HG03039 (cell line): ENCODE measurements around the gene ITLN1.

Experiments
- ATAC-seq: cut with Tn5 transposase; IDR thresholded peaks from one replicate; pipeline ENCODE4 v1.9.1; 2021; ENCODE audit warnings: mild to moderate bottlenecking, moderate library complexity; ENCODE audit not compliant: unreplicated experiment

The ITLN1 gene

DNA sequence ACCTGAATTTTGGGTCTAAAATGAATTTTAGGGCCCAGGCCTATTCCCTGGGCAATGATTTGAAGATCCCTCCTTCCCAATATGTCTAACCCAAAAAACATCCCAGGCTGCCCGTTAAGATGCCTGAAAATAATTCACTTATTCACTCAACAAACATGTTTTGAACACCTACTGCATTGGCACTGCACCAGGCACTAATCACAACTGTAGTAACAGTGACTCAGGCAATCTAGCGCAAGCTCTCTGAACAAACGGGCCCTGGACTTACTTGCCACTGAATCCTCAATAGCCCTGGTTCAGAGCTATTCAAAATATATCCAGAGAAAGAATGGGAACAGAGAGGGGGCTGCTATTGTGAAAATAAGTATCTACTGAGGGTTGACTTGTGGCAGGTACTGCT lies 26.5 kb downstream of the ITLN1 start:
- ATAC-seq, result no peak

DNA sequence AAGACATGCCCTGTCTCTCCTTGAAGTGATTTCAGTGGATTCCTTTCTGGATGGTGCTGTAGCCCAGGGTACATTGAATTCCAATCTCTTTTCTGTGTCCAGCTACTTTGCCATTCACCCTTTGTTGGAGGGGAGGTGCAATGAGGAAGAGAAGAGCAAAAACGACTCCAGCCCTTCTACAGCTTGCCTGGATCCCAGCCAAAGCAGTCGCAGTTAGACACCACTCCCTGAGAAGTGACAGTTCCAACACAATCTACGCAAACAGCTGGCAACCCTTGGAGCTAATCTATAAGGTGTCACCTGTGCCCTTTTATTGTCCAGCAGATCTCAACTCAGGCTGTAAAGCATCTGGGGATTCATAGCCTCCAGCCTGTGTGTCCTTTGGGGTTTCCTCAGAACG lies 26.9 kb downstream of the ITLN1 start:
- ATAC-seq, result no peak

DNA sequence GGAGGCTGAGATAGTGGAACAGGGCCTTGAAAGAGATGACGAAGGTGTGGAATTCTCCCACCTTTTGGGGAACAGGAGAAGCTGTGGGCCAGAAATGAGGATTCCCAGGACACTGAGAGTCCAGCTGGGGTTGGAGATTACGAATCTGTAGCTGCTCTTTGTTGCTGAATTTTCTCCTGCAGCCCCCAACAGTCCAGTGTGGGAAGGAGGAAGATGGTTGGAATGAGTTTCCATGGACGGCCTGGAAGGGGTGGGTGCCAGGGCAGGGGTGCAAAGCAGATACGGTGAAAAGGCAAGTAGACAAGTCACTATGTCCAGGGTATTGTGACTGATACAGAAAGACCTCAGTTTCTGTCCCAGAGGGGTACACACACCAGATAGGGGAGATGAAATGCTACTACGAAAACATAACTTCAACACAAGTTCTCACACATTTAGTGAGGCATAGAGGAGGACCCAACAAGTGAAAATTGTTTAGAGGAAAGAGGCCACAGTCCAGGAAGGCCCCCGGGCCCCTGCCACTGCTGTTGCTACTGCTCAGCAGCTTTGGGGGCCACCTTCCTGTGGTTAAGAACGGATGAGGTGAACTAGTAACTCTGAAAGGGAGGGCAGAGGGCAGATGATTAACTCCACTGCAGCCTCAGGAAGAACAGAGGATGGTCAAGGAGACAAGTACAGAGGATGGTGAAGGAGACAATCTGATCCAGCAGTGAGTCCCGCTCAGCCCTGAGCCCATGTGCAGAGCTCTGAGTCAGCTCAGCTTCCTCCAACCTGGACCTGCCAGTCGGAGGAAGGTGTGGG lies 29.6 kb downstream of the ITLN1 start:
- ATAC-seq, result no peak

DNA sequence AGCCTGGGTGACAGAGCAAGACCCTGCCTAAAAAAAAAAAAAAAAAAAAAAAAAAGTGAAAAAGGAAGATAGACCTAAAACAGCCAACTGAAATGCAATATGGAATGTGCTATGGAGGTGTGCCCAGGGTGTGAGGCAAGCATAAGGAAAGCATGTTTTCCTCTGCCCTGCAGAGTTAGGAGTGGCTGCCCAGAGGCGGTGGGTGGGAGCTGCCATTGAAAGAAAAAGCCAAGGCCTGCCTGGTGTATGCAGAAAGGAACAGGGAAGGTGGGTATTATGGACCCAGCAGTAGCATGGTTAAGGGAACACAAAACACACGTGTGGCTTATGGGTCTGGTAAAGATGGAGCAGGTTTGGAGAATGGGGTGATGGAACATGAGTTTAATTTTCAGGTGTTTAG lies 31.2 kb downstream of the ITLN1 start:
- no peak for ATAC-seq

DNA sequence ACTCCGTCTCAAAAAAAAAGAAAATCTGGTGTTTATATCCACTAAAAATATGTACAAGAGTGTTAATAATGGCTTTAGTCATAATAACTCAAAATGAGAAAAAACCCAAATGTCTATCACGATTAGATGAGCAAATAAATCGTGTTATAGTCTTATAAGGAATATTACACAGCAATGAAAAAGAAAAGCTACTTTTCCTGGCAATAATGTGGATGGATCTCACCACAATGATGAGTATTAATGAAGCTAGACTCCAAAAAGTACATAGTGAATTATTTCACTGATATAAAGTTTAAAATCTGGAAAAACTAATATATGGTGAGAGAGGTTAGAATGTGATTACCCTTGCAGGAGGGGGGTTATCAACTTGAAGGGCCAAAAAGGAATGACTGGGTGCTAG lies 32.0 kb downstream of the ITLN1 start:
- ATAC-seq, result no peak

DNA sequence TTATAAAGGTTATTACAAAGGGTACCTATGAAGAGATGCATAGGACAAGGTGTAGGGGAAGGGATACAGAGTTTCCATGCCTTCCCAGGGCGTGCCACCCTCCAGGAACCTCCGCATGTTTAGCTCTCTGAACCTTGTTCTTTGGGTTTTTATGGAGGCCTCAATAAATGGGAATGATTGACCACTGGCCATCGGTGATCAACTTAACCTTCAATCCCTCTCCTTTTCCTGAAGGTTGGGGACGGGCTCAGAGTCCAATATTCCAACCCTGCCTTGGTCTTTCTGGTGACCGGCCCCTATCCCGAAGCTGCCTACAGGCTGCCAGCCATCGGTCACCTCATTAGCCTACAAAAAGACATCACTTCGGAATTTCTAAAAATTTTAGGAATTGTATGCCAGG lies 34.0 kb downstream of the ITLN1 start:
- no peak for ATAC-seq

DNA sequence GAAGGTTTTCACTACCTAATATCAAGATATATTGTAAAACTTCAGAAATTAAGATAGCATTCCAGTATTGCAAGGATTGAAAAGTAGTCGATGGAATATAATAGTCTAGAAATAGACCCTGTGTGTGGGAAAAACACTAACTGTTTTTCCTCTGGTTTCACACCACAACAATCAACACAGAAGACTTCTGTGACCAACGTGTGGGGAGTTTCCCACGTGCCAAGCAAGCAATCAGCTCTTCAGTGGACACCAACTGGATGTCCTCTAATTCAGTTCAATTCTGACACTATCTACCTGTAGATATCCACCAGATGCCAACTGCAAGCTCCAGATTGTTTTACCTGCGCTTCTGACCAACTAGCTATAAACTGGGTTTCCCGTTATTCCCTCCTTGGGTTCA lies 34.4 kb downstream of the ITLN1 start:
- no peak for ATAC-seq

DNA sequence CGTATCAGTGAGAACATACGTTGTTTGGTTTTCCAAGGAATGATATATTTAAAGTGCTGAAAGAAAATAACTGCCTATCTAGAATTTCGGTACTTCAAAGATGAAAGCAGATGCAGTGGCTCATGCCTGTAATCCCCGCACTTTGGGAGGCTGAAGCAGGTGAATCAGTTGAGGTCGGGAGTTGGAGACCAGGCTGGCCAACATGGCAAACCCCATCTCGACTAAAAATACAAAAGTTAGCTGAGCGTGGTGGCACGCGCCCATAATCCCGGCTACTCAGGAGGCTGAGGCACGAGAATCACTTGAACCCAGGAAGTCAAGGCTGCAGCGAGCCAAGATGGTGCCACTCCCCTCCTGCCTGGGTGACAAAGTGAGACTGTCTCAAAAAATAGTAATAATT lies 38.7 kb downstream of the ITLN1 start:
- no peak for ATAC-seq

DNA sequence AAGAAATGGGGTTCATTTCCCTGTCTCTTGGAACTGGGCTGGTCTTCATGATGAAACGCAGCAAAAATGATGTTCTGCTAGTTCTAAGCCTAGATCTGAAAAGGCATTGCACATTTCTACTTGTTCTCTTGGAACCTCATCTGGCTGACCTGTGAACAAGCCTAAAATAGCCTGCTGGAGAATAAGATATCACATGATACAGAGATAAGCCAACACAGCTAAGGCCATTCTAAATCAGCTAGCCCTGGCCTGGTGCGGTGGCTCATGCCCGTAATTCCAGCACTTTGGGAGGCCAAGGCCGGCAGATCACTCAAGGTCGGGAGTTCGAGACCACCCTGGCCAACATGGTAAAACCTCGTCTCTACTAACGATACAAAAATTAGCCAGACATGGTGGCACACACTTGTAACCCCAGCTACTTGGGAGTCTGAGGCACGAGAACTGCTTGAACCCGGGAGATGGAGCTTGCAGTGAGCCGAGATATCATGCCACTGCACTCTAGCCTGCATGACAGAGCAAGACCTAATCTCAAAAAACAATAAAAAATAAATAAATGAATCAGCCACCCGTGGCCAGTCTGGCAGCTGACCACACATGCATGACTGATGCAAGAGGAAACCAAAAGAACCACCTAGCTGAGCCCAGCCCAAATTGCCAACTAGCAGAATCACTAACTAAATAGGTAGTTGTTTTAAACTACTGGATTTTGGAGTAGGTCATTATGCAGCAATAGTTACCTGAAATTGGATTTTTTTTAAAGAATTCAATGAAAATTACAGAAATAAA lies 40.3 kb downstream of the ITLN1 start:
- ATAC-seq, result no peak

DNA sequence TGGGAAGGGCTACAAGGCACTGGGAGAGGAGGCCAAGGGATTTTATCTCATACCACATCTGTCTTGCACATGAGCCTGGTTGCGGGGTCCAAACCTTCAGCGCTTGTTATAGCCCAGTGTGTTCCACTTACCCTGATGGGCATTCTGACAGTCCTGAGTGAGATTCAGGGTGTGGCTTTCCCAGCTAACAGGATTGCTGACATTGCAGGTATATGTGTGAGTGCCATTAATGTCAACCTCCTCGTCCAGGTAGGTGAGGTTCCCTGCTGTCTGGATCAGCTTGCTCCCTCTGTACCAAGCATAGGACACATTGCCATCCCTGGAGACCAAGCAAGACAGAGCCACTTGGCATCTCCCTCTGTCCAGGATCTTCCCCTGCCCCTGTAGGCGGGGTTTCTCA lies 43.9 kb downstream of the ITLN1 start:
- ATAC-seq, result no peak

DNA sequence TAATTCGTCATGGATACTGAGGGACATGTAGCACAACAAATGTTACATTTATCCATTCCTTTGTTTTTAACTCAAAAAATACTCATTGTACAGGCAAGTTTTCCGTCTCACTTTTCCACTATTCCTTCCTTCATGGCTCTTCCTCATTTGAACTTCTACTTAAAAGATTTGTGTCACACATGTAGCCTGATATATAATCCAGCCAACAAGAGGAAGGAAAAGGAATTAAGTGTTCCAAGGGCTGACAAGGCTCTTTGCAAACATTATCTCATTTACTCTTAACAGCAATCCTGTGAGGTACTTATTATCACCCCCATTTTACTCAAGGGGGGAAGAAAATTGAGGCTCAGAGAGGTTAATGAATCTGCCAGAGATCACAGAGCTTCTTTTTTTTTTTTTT lies 45.2 kb downstream of the ITLN1 start:
- ATAC-seq, result no peak

DNA sequence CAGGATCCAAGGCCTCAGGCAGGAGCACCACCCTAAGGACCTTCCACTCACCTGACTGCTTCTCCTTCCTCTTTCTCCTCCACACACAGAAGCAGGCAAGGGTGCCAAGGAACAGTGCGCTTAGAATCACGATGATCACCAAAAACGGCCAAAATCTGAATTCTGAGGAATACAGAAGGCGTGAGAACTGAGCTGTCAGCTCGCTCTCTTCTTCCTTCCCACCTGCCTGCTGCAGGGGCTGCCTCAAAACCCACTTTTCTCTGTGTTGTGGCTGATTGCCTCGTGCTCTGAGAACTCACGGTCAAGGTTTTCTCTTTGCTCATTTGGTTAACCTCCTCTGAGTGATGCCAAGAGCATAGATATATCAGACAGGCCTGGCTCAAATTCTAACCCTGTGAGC lies 46.1 kb downstream of the ITLN1 start:
- no peak for ATAC-seq

DNA sequence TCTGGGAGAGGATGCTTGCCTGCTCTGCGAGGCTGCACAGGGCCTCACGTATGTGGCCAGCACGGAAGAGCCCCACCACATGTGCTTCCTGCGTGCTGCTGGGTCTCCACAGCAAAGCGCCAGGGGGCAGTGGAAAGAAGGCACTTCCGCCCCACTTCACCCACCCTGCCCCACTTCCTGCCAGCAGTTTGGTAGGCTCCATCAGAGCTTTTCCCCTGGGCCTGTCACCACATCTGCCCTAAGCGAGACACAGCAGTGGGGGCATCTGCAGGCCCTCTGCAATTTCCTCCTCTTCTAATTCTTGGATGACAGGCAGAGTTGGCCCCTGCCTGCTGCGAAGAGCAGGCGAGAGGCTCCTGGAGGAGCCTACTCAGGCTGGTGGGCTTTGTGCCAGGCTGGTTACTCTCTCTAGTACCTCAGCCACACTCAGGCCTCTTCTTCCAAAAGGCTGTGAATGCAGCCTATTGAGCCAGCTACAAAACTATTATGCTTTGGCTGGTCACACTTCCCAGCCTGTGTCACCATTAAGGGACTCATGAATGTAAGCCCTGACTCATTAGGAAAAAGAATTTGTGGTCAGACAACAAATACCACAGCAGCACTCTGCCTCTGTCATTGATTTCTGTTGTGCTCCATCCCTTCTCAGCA lies 47.3 kb downstream of the ITLN1 start:
- ATAC-seq, result peak; percentile 76

DNA sequence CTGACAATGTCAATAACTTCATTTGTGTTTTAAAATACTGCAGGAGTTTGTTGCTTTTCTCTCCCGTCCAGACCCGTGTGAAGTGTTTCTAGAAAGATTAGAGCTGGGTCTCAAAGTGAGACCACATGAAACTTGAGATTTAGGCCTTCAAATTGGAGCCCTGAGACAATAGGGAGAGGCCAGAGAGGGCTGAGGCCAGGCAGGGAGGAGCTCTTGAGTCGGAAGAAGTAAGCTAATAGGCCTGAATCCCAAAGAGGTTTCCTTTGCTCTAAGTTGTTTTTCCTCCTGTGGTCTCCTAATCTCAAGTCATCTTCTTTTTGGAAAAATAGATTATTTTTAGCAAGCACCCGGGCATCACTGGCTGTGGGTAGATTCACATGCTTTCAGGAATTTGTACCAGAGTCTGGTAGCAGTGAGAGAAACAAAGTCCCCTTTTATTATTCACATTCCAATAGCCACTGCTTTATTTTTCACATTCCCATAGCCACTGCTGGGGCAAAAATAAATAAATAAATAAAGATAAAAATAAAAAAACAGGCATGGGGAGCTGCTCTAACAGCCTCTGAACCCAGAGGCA lies 47.9 kb downstream of the ITLN1 start:
- ATAC-seq, result no peak

DNA sequence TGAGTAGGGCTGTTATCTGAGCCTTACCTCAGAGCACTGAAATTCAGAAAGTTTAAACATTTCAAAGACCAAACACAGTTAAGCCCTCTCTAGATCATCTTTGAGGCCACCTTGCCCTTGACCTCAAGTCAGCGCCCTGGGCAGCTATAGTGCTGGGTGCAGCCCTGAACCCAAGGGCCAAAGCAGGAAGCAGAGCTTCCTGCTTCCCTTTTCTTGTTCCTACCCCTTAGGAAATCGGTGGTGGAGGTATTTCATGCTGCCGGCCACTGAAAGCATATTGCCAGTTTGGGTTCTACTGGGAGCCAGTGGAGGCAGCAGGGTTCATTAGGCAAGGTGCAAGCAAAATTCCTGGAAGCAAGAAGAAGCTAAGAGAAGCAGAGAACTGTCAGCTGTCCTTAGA lies 48.4 kb downstream of the ITLN1 start:
- no peak for ATAC-seq

DNA sequence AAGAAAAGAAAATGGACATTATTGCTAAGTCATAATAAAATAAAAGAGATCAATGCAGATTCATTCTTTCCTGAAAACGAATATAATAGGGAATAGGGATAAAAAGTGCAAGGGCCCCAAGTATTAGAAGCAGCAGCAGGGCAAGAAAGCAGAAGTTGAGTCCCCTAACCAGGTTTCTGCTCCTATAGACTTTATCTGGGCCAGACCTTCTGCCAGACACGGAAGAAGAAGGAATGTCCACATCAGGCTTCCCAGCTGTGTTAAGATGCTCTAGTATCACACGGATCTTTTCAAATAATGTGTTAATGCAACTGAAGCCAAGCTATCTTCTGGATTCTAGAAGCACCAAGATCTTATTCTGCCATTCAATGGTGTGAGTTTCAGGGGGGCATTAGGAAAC lies 49.2 kb downstream of the ITLN1 start:
- no peak for ATAC-seq

DNA sequence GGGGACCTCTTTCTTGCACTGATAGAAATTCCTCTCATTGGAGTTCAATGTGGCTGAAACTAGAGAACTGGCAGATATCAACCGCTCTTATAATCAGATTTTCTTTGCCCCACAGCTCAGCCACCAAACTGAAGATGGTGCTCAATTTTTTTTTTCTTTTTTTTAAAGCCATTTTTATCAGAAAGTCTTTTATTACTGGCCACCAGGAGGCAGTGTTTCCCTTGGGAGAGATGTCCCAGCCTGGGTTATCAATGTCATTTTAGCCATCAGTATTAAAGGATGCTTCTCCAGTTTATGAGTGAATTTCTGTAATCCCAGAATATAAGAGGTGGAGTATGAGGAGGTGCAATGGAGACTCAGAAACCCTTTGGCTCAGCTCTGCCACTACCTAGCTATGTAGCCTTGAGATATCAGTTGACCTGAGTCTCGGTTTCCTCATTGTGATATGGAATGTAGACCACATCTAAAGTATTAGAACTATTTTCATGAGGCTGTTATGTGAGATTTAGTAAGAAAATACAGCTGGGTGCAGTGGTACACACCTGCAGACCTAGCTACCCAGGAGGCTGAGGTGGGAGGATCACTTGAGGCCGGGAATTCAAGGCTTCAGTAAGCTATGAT lies 49.9 kb downstream of the ITLN1 start:
- ATAC-seq, result no peak

DNA sequence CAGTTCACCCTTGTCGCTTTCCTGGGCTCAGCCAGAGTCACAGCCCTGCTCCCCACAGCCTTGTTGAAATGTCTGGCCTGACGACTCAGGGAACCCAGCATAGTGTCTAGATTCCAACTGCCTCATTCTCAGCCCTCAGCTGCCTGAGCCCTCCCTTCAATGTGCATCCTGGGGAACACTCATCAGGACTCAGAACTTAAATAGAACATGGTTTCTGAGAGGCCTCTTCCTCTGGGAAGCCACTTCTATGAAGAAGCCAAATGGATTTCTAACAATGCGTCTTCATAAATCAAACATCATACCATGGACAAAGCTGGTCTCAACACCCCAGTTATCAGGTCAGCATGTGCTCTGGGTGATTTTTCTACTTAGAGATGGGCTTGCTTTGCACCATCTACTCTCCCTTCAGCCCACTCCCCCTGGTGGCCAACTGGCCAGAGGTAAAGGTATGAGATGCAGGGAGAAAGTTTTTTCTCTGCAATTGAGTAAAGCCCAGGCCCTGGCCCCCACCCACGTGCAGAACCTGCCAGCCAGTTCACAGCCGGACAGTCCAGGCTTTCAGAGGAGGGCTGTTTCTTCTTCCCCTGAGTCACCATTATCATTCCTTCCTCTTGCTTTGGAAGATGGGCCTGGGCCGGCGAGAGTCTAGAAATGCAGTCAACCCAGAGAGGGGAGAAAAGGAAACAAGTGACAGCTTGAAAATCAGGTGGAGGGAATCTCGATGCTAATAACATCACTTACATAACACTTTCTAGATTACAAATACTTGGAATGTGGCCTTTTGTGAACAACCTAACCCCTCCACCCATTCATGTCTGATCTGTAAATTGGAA lies 54.4 kb downstream of the ITLN1 start:
- no peak for ATAC-seq

DNA sequence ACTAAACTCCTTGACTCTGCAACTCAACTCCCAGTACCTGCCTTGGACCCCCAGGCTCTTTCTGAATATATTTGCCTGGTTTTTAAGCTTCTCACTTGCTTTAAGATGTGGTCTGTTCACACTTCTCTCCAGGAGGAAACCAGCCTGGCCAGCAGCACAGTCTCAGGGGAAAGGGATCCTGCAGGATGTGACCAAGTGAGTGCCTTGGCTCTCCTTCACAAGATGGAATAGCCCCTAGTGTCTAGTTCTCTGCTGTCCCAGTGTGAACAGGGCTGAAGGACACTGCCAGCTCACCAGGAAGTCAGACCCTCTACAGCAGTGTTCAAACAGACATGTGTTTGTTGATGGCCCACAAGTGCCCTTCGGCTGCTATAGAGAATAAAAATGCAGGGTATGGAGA lies 55.2 kb downstream of the ITLN1 start:
- ATAC-seq, result no peak

DNA sequence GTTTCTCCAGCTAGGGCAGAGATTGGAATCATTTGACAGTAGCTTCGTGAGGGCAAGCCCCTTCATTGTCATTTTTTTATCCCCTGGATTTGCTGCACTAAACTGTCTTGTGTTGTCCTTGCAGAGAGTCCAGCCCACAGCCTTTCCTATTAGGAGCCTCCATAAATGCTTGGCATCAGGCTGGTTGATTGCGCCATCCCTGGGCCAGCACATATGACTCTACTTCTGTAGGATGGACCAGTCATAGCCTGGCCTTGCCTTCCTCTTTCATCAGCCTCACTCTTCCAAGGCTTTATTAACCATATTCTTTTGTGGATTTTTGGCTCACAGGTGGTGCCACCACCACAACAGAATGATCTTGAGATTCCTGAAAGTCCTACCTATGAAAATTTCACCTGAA lies 57.6 kb downstream of the ITLN1 start:
- ATAC-seq, result no peak
